C1 segment of cervical spinal cord (tissue), 14 donors: Measurements from ENCODE around the gene TRIP6.
"Not testable (repeated sequence)": the region's sequence is repeated elsewhere in the genome, so short reads cannot be mapped to it uniquely, and the experiment has no call there.

ENCODE experiments used
- DNase-seq, 14 donors: peaks; one replicate each; lab custom pipeline; 2025; lab: John Stamatoyannopoulos, UW

TRIP6 gene

GRCh38 chr7:100837099-100837836 lies 29.9 kb upstream of the TRIP6 start:
- peak; percentile 65 to 89 (median 83) for DNase-seq

GRCh38 chr7:100839361-100839760 lies 27.8 kb upstream of the TRIP6 start:
- DNase-seq, result no peak

GRCh38 chr7:100840470-100841100 lies 26.6 kb upstream of the TRIP6 start:
- no peak for DNase-seq

GRCh38 chr7:100847360-100847759 lies 19.8 kb upstream of the TRIP6 start:
- no peak for DNase-seq

GRCh38 chr7:100852048-100852872 lies 14.9 kb upstream of the TRIP6 start, which contains the start of gene SLC12A9:
Gene SLC12A9, plus strand, starts transcription at chr7:100852713. Its CDS starts 1,485 bp downstream, at chr7:100854198.
- peak in 13 of 14 donors; percentile 38 to 87 (median 80) for DNase-seq

- DNase-seq, result no peak
These were observed 12.9 kb upstream of the TRIP6 start for GRCh38 chr7:100854146-100854895.

GRCh38 chr7:100854899-100855298 lies 12.3 kb upstream of the TRIP6 start:
- DNase-seq, result not testable (repeated sequence)

- no peak for DNase-seq
These were observed 11.7 kb upstream of the TRIP6 start for GRCh38 chr7:100855515-100855914.

GRCh38 chr7:100856871-100857282 lies 10.3 kb upstream of the TRIP6 start:
- no peak for DNase-seq

- no peak for DNase-seq
These were observed 7.3 kb upstream of the TRIP6 start for GRCh38 chr7:100859856-100860255.

GRCh38 chr7:100860702-100861615 lies 6.2 kb upstream of the TRIP6 start:
- DNase-seq, result no peak

GRCh38 chr7:100861616-100861985 lies 5.6 kb upstream of the TRIP6 start:
- DNase-seq, result no peak

GRCh38 chr7:100863406-100863950 lies 3.7 kb upstream of the TRIP6 start:
- DNase-seq, result peak in 4 of 14 donors; percentile 11 to 27 (median 18)

GRCh38 chr7:100864263-100864845 lies 2.8 kb upstream of the TRIP6 start:
- no peak for DNase-seq

- DNase-seq, result peak in 1 of 14 donors; percentile 66
These were observed 1.7 kb upstream of the TRIP6 start for GRCh38 chr7:100865372-100865911.

- peak in 13 of 14 donors; percentile 23 to 88 (median 74) for DNase-seq
These were observed 1.1 kb upstream of the TRIP6 start for GRCh38 chr7:100865938-100866728.

GRCh38 chr7:100866729-100867039 lies 503 bp upstream of the TRIP6 start:
- DNase-seq, result peak in 2 of 14 donors; percentile 64

- peak in 2 of 14 donors; percentile 24 to 40 for DNase-seq
These were observed 744 bp downstream of the TRIP6 start for GRCh38 chr7:100867776-100868485.
